ENCODE measurements around the gene EZH1.

- TF ChIP-seq, protein P1, sequence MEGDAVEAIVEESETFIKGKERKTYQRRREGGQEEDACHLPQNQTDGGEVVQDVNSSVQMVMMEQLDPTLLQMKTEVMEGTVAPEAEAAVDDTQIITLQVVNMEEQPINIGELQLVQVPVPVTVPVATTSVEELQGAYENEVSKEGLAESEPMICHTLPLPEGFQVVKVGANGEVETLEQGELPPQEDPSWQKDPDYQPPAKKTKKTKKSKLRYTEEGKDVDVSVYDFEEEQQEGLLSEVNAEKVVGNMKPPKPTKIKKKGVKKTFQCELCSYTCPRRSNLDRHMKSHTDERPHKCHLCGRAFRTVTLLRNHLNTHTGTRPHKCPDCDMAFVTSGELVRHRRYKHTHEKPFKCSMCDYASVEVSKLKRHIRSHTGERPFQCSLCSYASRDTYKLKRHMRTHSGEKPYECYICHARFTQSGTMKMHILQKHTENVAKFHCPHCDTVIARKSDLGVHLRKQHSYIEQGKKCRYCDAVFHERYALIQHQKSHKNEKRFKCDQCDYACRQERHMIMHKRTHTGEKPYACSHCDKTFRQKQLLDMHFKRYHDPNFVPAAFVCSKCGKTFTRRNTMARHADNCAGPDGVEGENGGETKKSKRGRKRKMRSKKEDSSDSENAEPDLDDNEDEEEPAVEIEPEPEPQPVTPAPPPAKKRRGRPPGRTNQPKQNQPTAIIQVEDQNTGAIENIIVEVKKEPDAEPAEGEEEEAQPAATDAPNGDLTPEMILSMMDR (IDR thresholded peaks at IDR 0.05), result no peak
- no peak for TF ChIP-seq POLR2A (IDR thresholded peaks at IDR 0.05)
Measured at GRCh38 chr17:42748908-42749798, 4.3 kb upstream of the EZH1 start.

Data from testis (tissue), 2 donors.